HL-60 (cell line): ENCODE data around the gene PNMA8B.

ENCODE experiments used
- DNase-seq, 2 experiments: peaks; one replicate each; pipeline ENCODE4 v3.0.0-alpha.2; 2010 to 2020; ENCODE audit warnings: low read depth in 1 of 2, low spot score in 1 of 2
- H3K27ac ChIP-seq: fragments of 250-450 bp; sonication (Bioruptor Pico); replicated peaks from 2 replicates; pipeline ENCODE4 v1.5.1; 2020; ENCODE audit warnings: mild to moderate bottlenecking, moderate library complexity
- H3K27me3 ChIP-seq: fragments of 250-450 bp; sonication (Bioruptor Pico); 2 replicates; pipeline ENCODE4 v1.5.1; 2021; ENCODE audit warnings: mild to moderate bottlenecking, moderate library complexity; ENCODE audit not compliant: insufficient read depth, poor library complexity, severe bottlenecking
- H3K4me3 ChIP-seq: replicated peaks from 2 replicates; pipeline ENCODE4 v1.5.1; 2011; ENCODE audit warnings: mild to moderate bottlenecking, control low read depth, low read length; ENCODE audit not compliant: insufficient read depth
- CTCF ChIP-seq: IDR thresholded peaks from one replicate; pipeline ENCODE4 v1.5.1; 2011; ENCODE audit warnings: low read length, control low read depth, inconsistent platforms; ENCODE audit not compliant: insufficient read depth
- GABPA ChIP-seq: IDR thresholded peaks from 2 replicates; pipeline ENCODE4 v1.6.1; 2012; ENCODE audit warnings: low read depth
- POLR2AphosphoS5 ChIP-seq: IDR thresholded peaks from 2 replicates; pipeline ENCODE4 v1.6.1; 2012; ENCODE audit warnings: low read depth
- REST ChIP-seq: IDR thresholded peaks from 2 replicates; pipeline ENCODE4 v1.6.1; 2012; ENCODE audit warnings: low read depth; ENCODE audit not compliant: insufficient replicate concordance
- SPI1 ChIP-seq: IDR thresholded peaks from 2 replicates; pipeline ENCODE4 v1.6.1; 2012; ENCODE audit warnings: low read depth, mild to moderate bottlenecking, borderline replicate concordance

The PNMA8B gene

GRCh38 chr19:46513461-46514236, 18.0 kb upstream of the PNMA8B start:
- TF ChIP-seq SPI1: peak; percentile 27; the same call in 1 of the 2 replicates
- peak; percentile 56 for TF ChIP-seq CTCF
- no peak for TF ChIP-seq POLR2AphosphoS5
- no peak for TF ChIP-seq REST
- no peak for TF ChIP-seq GABPA
- DNase-seq: peak; percentile 50 to 65
- Histone ChIP-seq H3K27ac (no peak overlapping the region), H3K4me3 (no peak overlapping the region), H3K27me3 (no peaks in the 10 kb centered on the region)

- Histone ChIP-seq H3K27ac (no peak overlapping the region), H3K27me3 (no peaks in the 10 kb centered on the region), H3K4me3 (no peak overlapping the region)
- no peak for TF ChIP-seq REST
- TF ChIP-seq GABPA: no peak
- DNase-seq: no peak
These were observed 15.6 kb upstream of the PNMA8B start for GRCh38 chr19:46511237-46511636.

- DNase-seq: no peak
- H3K27ac ChIP-seq: no peak overlapping the region
- no peak for TF ChIP-seq SPI1
- TF ChIP-seq GABPA: no peak
- no peak for TF ChIP-seq POLR2AphosphoS5
- TF ChIP-seq CTCF: no peak
- no peak for TF ChIP-seq REST
- no peak overlapping the region for H3K4me3 ChIP-seq
- H3K27me3 ChIP-seq: no peaks in the 10 kb centered on the region
These were observed 12.5 kb upstream of the PNMA8B start for GRCh38 chr19:46508206-46508605.
